Chondrocyte (in vitro differentiated cells): Measurements from ENCODE around the gene SCRG1. TPM values are rescaled to one million over a fixed set of nuclear protein-coding genes. Genes with fewer than 3 reads are reported as not detected.
A peak's percentile ranks its signal among the peaks of the same experiment; 100 is the strongest.

Experiments used
- DNase-seq: peaks from one replicate; pipeline ENCODE4 v3.0.0; 2021; ENCODE audit warnings: mixed read lengths, low spot score
- H3K27ac Mint-ChIP-seq: one replicate; pipeline ENCODE4 v1.8.0; 2021; ENCODE audit warnings: mild to moderate bottlenecking, moderate library complexity, mixed read lengths; ENCODE audit not compliant: unreplicated experiment
- H3K27me3 Mint-ChIP-seq: 2 replicates; pipeline ENCODE4 v1.8.0; 2021; ENCODE audit warnings: low read depth, mixed read lengths
- H3K36me3 Mint-ChIP-seq: 2 replicates; pipeline ENCODE4 v1.8.0; 2021; ENCODE audit warnings: low read depth, mixed read lengths
- H3K4me1 Mint-ChIP-seq: 2 replicates; pipeline ENCODE4 v1.8.0; 2021; ENCODE audit warnings: low read depth, mild to moderate bottlenecking, mixed read lengths
- H3K4me3 Mint-ChIP-seq: one replicate; pipeline ENCODE4 v1.8.0; 2021; ENCODE audit warnings: mild to moderate bottlenecking, moderate library complexity, mixed read lengths; ENCODE audit not compliant: unreplicated experiment
- H3K9me3 Mint-ChIP-seq: 2 replicates; pipeline ENCODE4 v1.8.0; 2021; ENCODE audit warnings: low read depth, mixed read lengths
- total RNA-seq: library from RNA; stranded (reverse); gene quantifications from 3 replicates; pipeline ENCODE4 v1.2.1, GENCODE V29; 2021
- TF ChIP-seq, protein P1 (sequence below): fragments of 200-600 bp; sonication (generic); IDR thresholded peaks from 2 replicates; pipeline ENCODE4 v1.5.0; 2021; ENCODE audit warnings: antibody characterized with exemption, mild to moderate bottlenecking, moderate library complexity

Gene SCRG1
- total RNA-seq, 1 donor from 2014 or later, result 59.0 TPM

DNA sequence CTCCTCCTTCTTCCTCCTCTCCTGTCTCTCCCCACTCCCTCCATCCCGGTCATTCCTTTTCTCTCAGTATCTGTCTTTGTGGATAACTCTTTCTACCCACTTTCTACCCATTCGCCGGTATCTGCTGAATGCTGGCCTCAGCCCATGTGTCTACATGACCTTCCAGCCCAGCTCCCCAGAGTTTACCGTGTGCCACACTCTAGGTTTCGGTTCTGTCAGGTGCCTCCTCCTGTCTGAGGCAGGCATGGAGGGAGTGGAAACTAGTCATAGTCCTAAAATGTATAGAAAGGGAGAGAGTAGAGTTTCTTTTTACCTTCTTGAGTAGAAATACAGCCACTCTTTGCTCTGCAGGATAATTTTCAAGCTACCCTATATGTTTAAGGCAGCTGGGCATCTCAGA is 33.5 kb upstream of the SCRG1 start:
- Mint-ChIP-seq H3K4me1 (peaks cover 13% of the 10 kb centered on the region), H3K9me3 (no peaks in the 10 kb centered on the region), H3K27me3 (no peaks in the 10 kb centered on the region), H3K4me3 (no peak overlapping the region), H3K27ac (no peak overlapping the region), H3K36me3 (peaks cover 3% of the 10 kb centered on the region)
- DNase-seq, result no peak
- TF ChIP-seq, protein P1, sequence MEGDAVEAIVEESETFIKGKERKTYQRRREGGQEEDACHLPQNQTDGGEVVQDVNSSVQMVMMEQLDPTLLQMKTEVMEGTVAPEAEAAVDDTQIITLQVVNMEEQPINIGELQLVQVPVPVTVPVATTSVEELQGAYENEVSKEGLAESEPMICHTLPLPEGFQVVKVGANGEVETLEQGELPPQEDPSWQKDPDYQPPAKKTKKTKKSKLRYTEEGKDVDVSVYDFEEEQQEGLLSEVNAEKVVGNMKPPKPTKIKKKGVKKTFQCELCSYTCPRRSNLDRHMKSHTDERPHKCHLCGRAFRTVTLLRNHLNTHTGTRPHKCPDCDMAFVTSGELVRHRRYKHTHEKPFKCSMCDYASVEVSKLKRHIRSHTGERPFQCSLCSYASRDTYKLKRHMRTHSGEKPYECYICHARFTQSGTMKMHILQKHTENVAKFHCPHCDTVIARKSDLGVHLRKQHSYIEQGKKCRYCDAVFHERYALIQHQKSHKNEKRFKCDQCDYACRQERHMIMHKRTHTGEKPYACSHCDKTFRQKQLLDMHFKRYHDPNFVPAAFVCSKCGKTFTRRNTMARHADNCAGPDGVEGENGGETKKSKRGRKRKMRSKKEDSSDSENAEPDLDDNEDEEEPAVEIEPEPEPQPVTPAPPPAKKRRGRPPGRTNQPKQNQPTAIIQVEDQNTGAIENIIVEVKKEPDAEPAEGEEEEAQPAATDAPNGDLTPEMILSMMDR, result no peak

DNA sequence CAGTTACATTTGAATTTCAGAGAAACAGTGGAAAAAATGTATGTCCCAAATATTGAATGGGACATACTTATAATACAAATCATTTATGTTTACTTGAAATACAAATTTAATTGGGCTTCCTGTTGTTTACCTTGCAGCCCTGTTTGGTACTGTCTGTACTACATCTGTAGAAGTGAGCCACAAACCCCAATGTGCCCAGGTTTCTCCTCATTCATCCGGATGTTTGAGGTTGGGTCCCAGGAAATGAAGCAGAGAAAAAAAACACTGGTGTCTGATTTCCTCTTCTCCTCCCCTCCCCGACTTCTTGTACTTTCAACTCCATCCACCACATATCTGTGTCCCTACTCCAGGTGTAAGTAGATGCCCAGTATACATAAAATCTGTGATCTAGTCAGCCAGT is 27.1 kb upstream of the SCRG1 start:
- TF ChIP-seq, protein P1, result no peak
- Mint-ChIP-seq H3K27me3 (no peaks in the 10 kb centered on the region), H3K4me1 (peaks cover 18% of the 10 kb centered on the region), H3K27ac (no peak overlapping the region), H3K9me3 (no peaks in the 10 kb centered on the region), H3K36me3 (no peaks in the 10 kb centered on the region), H3K4me3 (no peak overlapping the region)
- no peak for DNase-seq

DNA sequence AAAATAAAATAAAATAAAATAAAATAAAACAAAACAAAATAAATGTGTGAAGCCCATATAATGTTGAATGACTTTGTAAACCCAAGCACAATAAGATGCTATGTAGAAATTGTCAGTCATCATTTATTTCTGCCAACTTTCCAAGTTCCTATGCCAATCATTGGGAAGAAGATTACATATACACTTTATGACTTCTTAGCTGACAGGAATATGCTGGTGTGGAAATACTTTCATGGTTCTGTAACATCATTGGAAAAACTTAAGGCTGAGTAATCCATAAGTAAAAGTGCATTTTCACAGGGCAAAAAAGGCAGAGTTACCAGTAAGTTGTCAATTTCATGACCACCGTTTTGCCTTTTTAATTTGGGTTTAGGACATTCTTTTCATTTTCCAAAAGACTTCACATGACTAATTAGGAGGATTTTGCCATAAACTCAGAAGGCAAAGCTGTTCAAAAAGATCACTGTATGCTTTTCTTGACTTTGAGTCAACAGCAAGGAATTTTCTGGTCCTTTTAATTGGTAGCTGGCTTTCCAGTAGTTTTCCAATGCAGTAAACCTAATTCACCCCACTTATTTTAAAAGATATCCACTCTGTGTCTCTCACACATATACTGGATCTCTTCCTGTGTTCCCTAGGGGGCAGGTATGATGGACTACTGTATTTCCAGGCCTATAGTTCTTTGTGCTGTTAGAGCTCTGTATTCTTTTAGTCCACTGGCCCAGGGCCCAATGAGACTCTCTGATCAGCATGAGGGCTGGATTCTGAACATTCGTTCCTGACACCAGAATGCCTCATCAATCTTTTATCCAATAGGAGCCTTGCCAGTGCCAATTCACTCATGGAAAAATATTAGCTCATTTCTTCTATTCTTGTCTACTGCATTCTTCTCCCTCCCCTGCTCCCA is 26.2 kb upstream of the SCRG1 start:
- Mint-ChIP-seq H3K27ac (peak overlapping the region; percentile 83), H3K4me3 (no peak overlapping the region)

DNA sequence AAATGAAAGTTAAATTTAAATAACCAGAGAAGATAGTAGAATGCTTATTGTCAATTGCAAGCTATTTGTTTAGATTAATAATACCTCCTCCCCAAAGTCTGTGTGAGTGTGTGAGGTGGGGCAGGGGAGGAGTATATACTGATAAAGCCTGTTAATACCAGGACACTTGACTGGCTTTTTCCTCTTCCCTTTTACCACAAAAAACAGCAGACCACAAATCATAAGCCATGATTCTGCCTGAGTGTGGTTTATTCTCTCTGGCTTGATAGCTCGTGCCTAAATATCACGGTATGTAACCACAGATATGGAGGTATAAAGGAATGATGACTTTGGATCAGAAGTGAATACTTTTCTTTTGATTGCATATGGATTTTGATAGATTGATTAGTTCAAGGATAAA is 21.9 kb upstream of the SCRG1 start:
- H3K4me3 Mint-ChIP-seq, result no peak overlapping the region
- peaks cover 16% of the 10 kb centered on the region for H3K4me1 Mint-ChIP-seq
- no peaks in the 10 kb centered on the region for H3K9me3 Mint-ChIP-seq
- H3K36me3 Mint-ChIP-seq, result peaks cover 2% of the 10 kb centered on the region
- TF ChIP-seq, protein P1, result no peak
- DNase-seq, result no peak
- H3K27me3 Mint-ChIP-seq, result no peaks in the 10 kb centered on the region
- no peak overlapping the region for H3K27ac Mint-ChIP-seq

More for the DNA sequence above, 26.2 kb upstream of the SCRG1 start:
- TF ChIP-seq, protein P1, result no peak
- peaks cover 21% of the 10 kb centered on the region for H3K4me1 Mint-ChIP-seq
- H3K27me3 Mint-ChIP-seq, result no peaks in the 10 kb centered on the region
- H3K9me3 Mint-ChIP-seq, result no peaks in the 10 kb centered on the region
- no peaks in the 10 kb centered on the region for H3K36me3 Mint-ChIP-seq
- no peak for DNase-seq

DNA sequence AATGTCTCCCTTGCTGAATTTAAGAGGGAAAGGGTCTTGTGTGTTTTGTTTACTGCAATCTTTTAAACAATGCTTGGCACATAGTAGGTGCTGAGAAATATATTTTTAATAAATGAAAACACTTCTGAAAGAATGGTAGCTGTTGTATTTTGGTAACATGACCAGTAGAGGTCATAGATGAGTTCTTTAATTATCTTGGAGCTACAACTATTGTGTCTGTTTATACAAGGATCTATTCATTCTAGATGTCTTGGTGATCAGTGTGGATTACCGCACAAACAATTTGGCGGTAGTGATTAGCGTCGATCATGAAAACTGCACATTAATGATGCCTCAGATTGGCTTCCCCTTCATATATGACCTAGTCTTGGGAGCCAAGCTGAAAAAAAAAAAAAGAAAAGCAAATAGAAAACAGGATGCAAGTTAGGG is 21.4 kb upstream of the SCRG1 start:
- Mint-ChIP-seq H3K4me1 (peaks cover 12% of the 10 kb centered on the region), H3K27me3 (no peaks in the 10 kb centered on the region), H3K4me3 (no peak overlapping the region), H3K9me3 (no peaks in the 10 kb centered on the region), H3K27ac (no peak overlapping the region), H3K36me3 (peaks cover 2% of the 10 kb centered on the region)
- TF ChIP-seq, protein P1, result peak; percentile 85
- DNase-seq, result no peak
